DOHH2 (cell line): ENCODE measurements around the gene LSM11.

Source experiments
- H3F3A ChIP-seq: fragments of 200-600 bp; sonication (generic), shearing (Covaris generic); 2 replicates; pipeline ENCODE4 v1.6.0; 2016; ENCODE audit warnings: antibody characterized with exemption, mild to moderate bottlenecking; ENCODE audit not compliant: control insufficient read depth, insufficient read depth
- H3K27ac ChIP-seq: fragments of 200-600 bp; sonication (generic); 2 replicates; pipeline ENCODE4 v1.5.1; 2014; ENCODE audit warnings: low read depth, mild to moderate bottlenecking, low read length, moderate library complexity
- H3K27me3 ChIP-seq: fragments of 200-600 bp; sonication (generic); 2 replicates; pipeline ENCODE4 v1.6.1; 2014; ENCODE audit warnings: mild to moderate bottlenecking, low read length, mixed read lengths; ENCODE audit not compliant: control insufficient read depth
- H3K36me3 ChIP-seq: fragments of 200-600 bp; sonication (generic); 2 replicates; pipeline ENCODE4 v1.6.1; 2014; ENCODE audit warnings: mild to moderate bottlenecking, low read length, moderate library complexity, mixed read lengths; ENCODE audit not compliant: control insufficient read depth
- H3K4me1 ChIP-seq: fragments of 200-600 bp; sonication (generic); 2 replicates; pipeline ENCODE4 v1.6.1; 2014; ENCODE audit warnings: mild to moderate bottlenecking, low read length, mixed read lengths; ENCODE audit not compliant: control insufficient read depth
- H3K4me2 ChIP-seq: fragments of 200-600 bp; sonication (generic); 2 replicates; pipeline ENCODE4 v1.6.0; 2014; ENCODE audit warnings: mild to moderate bottlenecking, low read length, moderate library complexity
- H3K4me3 ChIP-seq: fragments of 200-600 bp; sonication (generic); 2 replicates; pipeline ENCODE4 v1.5.1; 2014; ENCODE audit warnings: mild to moderate bottlenecking, low read length, mixed read lengths
- H3K79me2 ChIP-seq: fragments of 200-600 bp; sonication (generic); 2 replicates; pipeline ENCODE4 v1.6.1; 2014; ENCODE audit warnings: mild to moderate bottlenecking, low read length, mixed read lengths; ENCODE audit not compliant: control insufficient read depth
- H3K9me2 ChIP-seq: fragments of 200-600 bp; sonication (generic); replicated peaks from 2 replicates; pipeline ENCODE4 v1.6.1; 2014; ENCODE audit warnings: mild to moderate bottlenecking, low read length, mixed read lengths; ENCODE audit not compliant: control insufficient read depth
- H3K9me3 ChIP-seq: fragments of 200-600 bp; sonication (generic); 2 replicates; pipeline ENCODE4 v1.6.1; 2014; ENCODE audit warnings: antibody characterized with exemption, low read length, mixed read lengths; ENCODE audit not compliant: control insufficient read depth, insufficient read depth
- H4K20me1 ChIP-seq: fragments of 200-600 bp; sonication (generic); 2 replicates; pipeline ENCODE4 v1.6.0; 2014; ENCODE audit warnings: low read depth, mild to moderate bottlenecking, antibody characterized with exemption, low read length, moderate library complexity; ENCODE audit not compliant: control insufficient read depth, insufficient read depth
- EZH2phosphoT487 ChIP-seq: fragments of 200-600 bp; sonication (generic); IDR thresholded peaks from 2 replicates; pipeline ENCODE4 v1.6.1; 2017; ENCODE audit warnings: borderline replicate concordance, mild to moderate bottlenecking, antibody characterized with exemption, low read length, moderate library complexity, mixed read lengths
- TF ChIP-seq, protein P1 (sequence below): fragments of 200-600 bp; sonication (generic); IDR thresholded peaks from one replicate; pipeline ENCODE4 v1.5.1; 2014; ENCODE audit warnings: antibody characterized with exemption, mild to moderate bottlenecking, low read depth, low read length; ENCODE audit not compliant: poor library complexity, severe bottlenecking

LSM11 gene

DNA sequence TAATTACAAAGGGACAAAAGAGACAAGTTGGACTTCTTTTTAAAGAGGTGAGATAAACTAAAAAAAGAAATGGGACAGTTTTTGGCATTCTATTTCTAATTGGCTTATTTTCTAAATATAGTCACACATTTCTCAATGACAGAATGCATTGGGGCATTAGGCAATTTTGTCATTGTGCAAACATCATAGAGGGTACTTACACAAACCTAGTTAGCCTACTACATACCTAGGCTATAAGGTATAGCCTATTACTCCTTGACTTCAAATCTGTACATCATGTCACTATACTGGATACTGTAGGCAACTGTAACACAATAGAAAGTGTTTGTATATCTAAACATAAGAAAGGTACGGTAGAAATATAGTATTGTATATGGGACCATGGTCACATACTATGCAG, 56.1 kb downstream of the LSM11 start:
- Histone ChIP-seq H3K9me2 (no peaks in the 10 kb centered on the region), H3K9me3 (no peaks in the 10 kb centered on the region), H3K79me2 (no peaks in the 10 kb centered on the region), H4K20me1 (no peaks in the 10 kb centered on the region), H3K4me2 (no peak overlapping the region), H3K4me3 (no peak overlapping the region), H3K27ac (no peak overlapping the region), H3F3A (no peaks in the 10 kb centered on the region), H3K4me1 (no peaks in the 10 kb centered on the region), H3K27me3 (no peaks in the 10 kb centered on the region), H3K36me3 (peaks cover 57% of the 10 kb centered on the region)
- TF ChIP-seq, protein P1, sequence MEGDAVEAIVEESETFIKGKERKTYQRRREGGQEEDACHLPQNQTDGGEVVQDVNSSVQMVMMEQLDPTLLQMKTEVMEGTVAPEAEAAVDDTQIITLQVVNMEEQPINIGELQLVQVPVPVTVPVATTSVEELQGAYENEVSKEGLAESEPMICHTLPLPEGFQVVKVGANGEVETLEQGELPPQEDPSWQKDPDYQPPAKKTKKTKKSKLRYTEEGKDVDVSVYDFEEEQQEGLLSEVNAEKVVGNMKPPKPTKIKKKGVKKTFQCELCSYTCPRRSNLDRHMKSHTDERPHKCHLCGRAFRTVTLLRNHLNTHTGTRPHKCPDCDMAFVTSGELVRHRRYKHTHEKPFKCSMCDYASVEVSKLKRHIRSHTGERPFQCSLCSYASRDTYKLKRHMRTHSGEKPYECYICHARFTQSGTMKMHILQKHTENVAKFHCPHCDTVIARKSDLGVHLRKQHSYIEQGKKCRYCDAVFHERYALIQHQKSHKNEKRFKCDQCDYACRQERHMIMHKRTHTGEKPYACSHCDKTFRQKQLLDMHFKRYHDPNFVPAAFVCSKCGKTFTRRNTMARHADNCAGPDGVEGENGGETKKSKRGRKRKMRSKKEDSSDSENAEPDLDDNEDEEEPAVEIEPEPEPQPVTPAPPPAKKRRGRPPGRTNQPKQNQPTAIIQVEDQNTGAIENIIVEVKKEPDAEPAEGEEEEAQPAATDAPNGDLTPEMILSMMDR, result no peak

DNA sequence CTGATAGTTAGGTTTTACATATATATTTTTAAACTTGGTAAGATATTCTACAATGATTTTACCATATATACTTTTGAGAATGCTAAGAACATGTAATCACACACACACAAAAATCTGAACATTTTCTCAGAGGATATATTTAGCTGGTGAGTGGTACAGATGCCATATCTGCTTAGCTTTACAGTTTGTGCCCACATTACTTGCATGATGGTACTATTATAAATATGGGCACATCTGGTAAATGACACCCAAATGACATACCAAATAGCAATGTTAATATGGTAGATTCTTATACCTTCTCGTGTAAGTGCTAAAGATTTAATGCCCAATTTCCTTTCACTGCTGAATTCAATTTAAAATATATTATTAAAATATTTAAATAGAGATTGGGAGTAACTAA, 56.6 kb downstream of the LSM11 start:
- Histone ChIP-seq H3K36me3 (peaks cover 57% of the 10 kb centered on the region), H3K27me3 (no peaks in the 10 kb centered on the region), H3K4me1 (no peaks in the 10 kb centered on the region), H3F3A (no peaks in the 10 kb centered on the region), H3K79me2 (no peaks in the 10 kb centered on the region), H3K4me3 (no peak overlapping the region), H3K27ac (no peak overlapping the region), H3K9me2 (no peaks in the 10 kb centered on the region), H3K4me2 (no peak overlapping the region), H3K9me3 (no peaks in the 10 kb centered on the region), H4K20me1 (no peaks in the 10 kb centered on the region)
- no peak for TF ChIP-seq EZH2phosphoT487
- TF ChIP-seq, protein P1, result no peak

DNA sequence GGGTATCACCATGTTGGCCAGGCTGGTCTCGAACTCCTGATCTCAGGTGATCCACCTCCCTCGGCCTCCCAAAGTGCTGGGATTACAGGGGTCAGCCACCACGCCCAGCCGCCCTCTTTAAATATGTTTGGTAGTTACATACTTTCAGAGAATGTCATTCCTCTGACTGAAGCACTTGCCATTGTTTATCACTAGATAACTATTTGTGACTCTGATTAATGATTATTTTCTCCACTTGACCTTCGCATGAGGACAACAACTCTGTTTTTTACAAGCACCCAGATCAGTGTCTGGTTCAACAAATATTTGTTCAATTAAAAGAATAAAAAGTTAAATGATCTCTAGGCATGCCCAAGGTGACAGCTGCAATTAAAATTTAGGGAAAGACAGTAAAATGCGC, 59.2 kb downstream of the LSM11 start:
- Histone ChIP-seq H3F3A (peaks cover 2% of the 10 kb centered on the region; the same call in 1 of the 2 replicates), H3K9me3 (no peaks in the 10 kb centered on the region), H3K4me1 (no peaks in the 10 kb centered on the region), H3K4me3 (no peak overlapping the region), H4K20me1 (no peaks in the 10 kb centered on the region), H3K36me3 (peaks cover 67% of the 10 kb centered on the region), H3K9me2 (no peaks in the 10 kb centered on the region), H3K4me2 (no peak overlapping the region), H3K27ac (no peak overlapping the region), H3K79me2 (no peaks in the 10 kb centered on the region), H3K27me3 (no peaks in the 10 kb centered on the region)
- TF ChIP-seq, protein P1, result no peak
- TF ChIP-seq EZH2phosphoT487, result no peak

DNA sequence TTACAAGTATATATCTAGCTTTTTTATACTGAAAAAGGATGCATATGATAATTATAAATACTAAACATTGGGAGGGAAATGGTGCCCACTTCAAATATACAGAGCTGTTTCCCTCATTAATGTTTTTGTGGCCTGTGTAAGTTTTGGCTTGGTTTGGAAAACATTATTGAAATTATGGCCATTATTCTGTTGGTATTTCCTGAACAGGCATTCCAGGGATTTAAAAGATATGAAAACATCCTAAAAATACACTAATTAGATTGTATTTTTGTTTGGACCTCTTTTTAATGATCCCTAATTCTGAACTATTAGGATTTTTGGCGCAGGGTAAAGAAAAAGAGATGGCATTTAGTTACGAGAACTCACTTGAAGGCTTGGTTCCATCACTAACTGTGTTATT, 64.5 kb downstream of the LSM11 start:
- Histone ChIP-seq H4K20me1 (no peaks in the 10 kb centered on the region), H3K4me2 (no peak overlapping the region), H3K4me1 (no peaks in the 10 kb centered on the region), H3F3A (peaks cover 2% of the 10 kb centered on the region; the same call in 1 of the 2 replicates), H3K4me3 (no peak overlapping the region), H3K36me3 (peaks cover 87% of the 10 kb centered on the region), H3K9me3 (no peaks in the 10 kb centered on the region), H3K9me2 (no peaks in the 10 kb centered on the region), H3K27me3 (no peaks in the 10 kb centered on the region), H3K27ac (no peak overlapping the region), H3K79me2 (no peaks in the 10 kb centered on the region)
- no peak for TF ChIP-seq EZH2phosphoT487
- TF ChIP-seq, protein P1, result no peak
